Measurements from ENCODE around the gene SMARCC2.

DNA sequence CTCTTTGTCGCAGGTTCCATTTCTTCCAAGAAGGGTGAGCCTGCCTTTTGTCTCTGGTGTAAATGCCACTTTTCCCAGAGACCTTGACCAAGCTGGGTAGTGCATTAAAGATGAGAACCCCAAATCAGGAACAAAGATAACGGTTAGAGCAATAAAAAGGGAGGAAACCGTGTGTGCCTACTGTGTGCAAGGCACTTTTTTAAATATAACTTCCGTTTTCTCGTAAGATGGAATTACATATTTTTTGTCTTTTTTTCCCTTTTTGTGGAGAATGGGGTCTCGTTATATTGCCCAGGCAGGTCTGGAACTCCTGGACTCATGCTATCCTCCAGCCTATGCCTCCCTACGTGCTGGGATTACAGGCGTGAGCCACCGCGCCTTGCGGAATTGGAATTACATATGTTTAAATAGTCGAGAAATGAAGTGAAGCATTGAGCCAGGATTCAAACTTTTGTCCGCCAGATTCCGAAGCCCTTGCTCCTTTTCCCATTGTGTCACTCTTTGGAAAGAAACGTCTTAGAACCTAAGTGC is 34.4 kb upstream of the SMARCC2 start:
- TF ChIP-seq, protein P1, sequence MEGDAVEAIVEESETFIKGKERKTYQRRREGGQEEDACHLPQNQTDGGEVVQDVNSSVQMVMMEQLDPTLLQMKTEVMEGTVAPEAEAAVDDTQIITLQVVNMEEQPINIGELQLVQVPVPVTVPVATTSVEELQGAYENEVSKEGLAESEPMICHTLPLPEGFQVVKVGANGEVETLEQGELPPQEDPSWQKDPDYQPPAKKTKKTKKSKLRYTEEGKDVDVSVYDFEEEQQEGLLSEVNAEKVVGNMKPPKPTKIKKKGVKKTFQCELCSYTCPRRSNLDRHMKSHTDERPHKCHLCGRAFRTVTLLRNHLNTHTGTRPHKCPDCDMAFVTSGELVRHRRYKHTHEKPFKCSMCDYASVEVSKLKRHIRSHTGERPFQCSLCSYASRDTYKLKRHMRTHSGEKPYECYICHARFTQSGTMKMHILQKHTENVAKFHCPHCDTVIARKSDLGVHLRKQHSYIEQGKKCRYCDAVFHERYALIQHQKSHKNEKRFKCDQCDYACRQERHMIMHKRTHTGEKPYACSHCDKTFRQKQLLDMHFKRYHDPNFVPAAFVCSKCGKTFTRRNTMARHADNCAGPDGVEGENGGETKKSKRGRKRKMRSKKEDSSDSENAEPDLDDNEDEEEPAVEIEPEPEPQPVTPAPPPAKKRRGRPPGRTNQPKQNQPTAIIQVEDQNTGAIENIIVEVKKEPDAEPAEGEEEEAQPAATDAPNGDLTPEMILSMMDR (IDR thresholded peaks at IDR 0.05; ENCODE audit: low read depth, low read length) = no peak
- no peak for TF ChIP-seq EZH2phosphoT487 (IDR thresholded peaks at IDR 0.05; ENCODE audit: low read depth)
